Forelimb muscle (tissue), 1 donor: ENCODE data around the gene ABLIM2. TPM values are rescaled to one million over a fixed set of nuclear protein-coding genes. Genes with fewer than 3 reads are reported as not detected.
A peak's percentile ranks its signal among the peaks of the same experiment; 100 is the strongest.
"Not testable (repeated sequence)": the region's sequence is repeated elsewhere in the genome, so short reads cannot be mapped to it uniquely, and the experiment has no call there.

Experiments used
- DNase-seq: peaks from one replicate; pipeline ENCODE4 v3.0.0-alpha.2; 2013; ENCODE audit warnings: low read depth
- polyA plus RNA-seq: library from polyadenylated mRNA; unstranded; fragments of 120-200 nt; gene quantifications from one replicate; pipeline ENCODE4 v1.2.1, GENCODE V29; 2013; ENCODE audit not compliant: insufficient read length

Gene ABLIM2
- polyA plus RNA-seq, 1 donor = 17.0 TPM

DNA sequence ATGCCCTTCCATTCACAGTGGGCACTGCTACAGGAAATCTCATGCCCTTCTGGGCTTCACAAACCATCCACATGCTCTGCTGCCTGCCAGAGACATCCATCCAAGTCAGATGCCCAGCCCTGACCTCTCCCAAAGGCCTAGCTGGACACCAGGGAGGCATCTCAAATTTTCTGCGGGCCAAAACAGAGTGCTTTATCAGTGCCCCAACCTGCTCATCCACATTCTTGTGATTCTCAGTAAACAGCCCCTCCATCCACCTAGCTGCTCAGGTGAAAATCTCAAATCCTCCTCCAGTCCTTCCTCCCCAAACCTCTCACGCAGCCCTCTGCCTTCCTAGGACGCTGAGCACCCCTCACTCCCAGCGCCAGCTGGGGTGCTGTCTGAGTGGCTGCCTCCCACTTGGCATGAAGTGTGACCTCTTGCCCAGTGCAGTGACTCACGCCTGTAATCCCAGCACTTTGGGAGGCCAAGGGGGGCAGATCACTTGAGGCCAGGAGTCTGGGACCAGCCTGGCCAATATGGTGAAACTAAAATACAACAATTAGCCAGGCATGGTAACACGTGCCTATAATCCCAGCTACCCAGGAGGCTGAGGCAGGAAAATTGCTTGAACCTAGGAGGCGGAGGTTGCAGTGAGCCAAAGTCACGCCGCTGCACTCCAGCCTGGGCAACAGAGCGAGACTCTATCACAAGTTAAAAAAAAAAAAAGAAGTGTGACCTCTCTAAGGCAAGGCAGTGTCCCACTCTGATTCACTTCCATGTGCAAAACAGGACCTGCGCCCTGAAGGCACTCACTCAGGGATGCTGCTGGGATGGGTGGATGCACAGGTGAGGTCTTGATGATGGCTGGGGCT, 217.3 kb downstream of the ABLIM2 start:
- no peak for DNase-seq

DNA sequence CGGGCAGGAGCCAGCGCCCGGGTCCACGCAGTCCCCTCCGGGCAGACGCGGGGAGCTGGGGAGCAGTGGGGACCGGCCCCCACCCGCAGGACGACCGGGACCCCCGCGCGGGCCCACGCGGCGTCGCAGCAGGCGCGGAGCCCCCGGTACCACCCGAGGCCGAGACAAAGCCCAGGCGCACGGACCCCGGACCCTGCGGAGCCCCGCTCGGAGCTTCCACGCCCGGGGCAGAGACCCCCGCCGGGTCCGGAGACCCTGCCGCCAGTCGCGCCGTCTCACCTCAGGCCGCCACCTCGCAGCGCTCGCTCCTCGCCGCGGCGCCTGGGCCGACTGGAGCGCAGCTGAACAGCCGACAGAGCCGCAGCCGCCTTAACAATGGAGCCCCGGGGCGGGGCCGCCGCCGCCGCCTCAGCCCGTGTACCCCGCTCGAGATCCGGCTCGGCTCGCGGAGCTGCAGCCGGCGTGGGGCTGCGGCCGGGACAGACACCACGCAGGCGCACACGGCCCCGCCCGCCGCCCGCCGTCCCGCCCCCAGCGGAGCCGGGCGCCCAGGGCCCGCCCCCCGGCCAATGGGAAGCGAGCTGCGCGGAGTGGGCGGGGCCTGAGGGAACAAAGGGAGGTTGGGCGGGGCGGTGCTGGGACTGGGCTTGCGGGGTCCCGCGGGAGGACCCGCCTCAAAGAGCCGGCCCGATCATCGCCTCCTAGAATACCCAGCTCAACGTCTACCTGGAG, 219.1 kb downstream of the ABLIM2 start, which contains the start of gene AFAP1:
Gene AFAP1 (minus strand): TSS at position 485 of the 732 bp plus-strand sequence. CDS start 67,783 bp downstream, outside the sequence.
- peak; percentile 55 for DNase-seq

DNA sequence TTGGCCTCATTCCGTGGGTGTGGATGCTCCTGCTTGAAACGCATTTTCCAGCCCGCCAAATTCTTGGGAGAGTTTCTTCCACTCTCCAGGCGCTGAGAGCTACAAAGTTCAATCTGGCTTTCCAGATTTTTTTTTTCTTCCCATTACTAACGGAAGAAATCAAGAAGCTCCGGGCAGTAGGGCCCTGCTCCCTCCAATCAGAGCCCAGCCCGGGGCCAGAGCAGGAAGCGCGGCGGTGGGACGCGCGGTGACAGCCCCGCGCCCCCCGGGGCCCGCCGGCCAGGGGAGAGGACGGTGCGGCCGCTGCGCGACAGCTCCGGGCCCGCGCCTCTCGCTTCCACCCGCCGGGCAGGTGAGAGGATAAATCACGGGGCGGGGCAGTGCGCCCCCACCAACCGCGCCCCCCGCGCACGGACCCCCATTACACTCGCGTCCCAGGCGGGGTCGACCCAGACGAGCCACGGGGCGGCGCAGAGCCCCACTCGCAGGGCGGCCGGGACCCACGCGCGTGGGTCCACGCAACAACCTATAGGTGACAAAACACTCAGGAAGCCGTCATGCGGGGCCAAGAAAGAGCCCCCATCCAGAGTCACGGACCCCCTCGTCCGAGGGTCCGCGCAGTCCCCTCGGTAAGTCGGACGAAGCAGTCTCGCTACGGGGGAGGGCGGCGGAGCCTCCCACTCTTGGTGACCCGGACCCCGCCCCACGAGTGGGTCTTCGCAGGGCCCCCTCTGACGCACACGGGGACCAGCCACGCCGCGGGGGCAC, 219.8 kb downstream of the ABLIM2 start:
- no peak for DNase-seq

DNA sequence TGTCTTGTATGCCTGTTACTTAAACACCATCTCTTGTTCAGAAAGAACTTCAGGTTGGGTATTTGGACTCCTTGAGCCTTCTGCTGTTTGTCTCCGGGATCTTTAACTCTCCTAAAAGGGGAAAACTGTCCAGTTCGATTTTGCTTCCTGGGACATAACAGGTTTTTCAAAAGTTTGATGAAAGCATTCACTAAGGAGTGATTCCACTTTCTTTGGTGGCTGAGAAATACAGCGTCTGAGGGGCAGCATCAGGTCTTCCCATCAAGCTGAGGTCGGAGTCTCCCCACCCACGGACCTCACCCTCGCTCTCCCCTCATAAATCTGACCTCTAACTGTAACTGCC, 220.4 kb downstream of the ABLIM2 start:
- DNase-seq = no peak

DNA sequence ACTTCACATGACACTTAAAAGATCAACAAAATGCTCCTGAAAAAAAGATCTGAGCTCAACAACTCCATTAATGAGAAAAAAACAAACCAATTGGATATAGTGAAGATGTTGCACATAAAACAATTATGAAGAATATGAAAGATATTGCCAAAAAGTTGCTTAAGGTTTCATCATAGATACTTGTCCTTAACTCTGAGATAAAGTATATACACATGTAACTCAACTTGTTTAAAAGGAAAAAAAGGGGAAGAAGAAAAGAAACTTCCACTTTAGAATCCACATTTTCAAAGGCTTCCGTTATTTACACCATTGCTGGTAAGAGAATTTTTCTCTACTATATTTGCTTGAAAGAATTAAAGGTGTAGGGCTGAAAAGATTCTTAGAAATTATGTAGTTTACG, 221.6 kb downstream of the ABLIM2 start:
- no peak for DNase-seq

DNA sequence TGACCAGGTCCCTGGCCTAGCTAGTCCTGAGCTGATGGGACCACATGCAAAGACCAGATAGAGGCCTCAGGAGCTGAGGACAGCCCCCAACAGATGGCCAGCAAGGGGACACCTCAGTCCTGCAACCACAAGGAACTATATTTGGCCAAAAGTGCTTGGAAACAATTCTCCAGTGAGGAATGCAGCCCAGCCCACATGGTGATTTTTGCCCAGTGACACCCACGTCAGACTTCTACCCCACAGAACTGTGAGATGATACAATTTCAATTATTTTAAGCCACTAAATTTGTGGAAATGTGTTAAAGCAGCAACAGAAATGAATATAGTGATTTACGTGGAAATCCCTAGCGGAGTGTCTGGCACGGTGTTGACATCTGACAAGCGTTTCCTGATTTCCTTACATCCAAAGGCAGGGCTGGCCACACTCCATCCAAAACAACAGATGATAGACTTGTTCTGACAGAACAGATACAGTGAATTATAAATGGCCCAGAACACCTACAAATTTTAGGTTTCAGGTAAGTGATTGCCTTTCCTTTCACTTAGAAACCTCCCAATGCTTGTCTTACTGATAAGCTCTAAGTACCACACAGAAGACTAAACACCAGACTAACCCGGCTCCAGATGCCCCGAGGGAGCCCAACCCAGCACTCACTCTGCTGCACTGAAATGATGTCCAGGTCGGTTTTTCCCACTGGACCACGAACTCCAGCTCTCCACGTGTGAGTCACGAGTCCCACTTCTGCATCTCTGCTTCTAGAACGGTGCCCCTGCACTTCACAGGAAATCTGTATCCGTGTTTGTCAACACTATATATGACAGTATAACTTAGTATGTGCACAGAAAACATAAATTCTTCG, 224.7 kb downstream of the ABLIM2 start:
- DNase-seq = no peak

DNA sequence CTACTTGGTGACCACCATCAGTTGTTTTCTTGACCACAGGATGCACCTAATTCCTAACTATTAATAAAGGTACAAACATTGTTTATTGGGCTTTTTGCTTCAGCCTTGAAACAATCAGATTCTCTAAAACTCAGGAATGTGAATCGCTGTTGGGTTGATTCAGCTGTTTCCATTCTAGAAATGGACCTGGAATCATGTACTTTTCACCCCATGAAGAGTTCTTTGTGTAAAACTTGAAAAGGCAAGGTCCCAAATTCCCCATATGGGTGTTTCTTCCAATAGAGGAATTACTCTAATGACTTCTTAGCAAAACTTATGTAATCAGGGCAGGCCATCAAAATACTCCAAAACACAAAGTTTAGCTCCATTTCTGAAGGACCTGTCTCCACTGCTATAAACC, 226.3 kb downstream of the ABLIM2 start:
- DNase-seq = no peak

DNA sequence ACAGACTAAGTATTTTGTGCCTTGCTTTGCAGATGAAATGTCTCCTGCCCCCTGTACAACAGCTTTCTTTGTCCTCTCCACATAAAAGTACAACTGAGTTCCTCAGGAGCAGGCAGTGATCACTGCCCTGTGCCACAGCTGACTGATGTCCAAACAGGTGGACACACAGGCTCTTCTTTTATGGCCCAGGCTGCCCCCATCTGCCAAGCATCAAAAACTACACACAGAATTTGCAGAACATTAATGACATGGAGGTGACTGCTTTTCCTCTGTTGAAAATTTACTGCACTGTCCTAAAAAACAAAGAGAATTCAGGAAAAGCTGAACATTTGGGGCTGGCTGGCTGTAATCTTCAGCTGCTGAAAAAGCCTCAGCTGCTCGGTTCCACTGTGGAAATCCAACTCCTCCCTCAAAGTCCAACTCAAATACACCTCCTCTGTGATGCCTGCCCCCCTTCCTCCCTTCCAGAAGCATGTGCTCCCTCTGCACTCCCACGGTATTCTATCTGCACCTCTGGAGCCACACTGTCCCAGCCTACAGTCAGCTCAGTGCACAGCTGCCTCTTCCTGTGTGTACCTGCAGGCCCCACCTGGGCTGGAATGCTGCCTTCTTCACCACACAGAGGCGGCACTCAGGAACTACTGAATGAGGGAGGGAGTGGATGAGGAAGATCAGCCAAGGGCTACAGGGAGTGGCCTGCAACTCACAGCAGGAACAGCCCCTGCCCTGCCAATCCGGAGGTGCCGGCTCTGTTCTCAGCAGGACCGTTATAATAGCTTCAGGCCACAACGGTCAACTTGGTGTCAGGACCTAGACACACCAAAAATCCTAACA, 229.3 kb downstream of the ABLIM2 start:
- no peak for DNase-seq

DNA sequence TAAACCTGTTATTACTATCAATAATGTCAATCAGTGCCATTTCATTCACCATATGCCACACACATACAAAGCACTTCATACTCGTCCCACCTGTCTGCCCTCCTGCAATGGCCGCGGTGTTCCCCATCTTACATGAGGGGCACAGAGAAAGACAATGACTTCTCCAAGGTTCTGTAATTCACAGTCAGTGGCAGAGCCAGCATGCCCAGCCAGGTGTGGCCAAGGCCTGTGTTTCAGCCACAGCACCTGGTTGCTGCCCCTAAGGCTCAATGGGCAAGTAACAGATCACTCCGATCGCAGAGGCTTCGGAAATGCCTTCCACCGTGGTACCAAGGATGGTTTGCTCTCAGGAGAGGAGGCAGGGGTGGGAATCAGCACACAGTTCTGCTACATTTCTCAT, 229.9 kb downstream of the ABLIM2 start:
- DNase-seq = no peak

DNA sequence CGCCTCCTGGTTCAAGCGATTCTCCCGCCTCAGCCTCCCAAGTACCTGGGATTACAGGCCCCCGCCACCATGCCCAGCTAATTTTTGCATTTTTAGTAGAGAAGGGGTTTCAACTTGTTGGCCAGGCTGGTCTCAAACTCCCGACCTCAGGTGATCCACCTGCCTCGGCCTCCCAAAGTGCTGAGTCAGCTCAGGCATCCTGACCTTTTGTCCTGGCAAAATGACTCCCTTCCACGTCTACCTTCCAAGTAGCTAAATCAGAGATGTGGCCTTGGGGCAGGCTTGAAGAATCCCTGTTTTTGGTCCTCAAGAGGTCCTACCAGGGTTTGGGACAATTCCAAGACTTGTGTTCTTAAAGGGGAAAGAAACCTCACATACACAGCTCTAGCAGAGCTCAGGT, 231.8 kb downstream of the ABLIM2 start:
- DNase-seq = no peak

DNA sequence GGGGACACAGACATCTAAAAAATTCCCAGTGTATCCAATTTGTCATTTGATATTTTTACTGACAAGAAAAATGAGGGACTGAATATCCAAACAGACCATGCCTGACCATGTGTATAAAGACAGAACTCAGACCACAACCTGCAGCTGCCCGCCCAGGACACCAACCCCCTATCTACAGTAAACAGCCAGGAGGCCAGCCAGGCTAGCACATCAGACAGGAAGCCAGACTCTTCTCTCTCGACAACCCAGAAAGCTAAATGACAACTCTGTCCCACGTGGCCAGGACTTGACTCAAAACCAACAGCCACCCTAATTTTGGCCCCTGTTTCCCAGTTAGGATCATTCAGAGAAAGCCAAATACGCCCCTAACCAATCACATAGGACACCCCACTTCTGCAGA, 234.0 kb downstream of the ABLIM2 start:
- no peak for DNase-seq

DNA sequence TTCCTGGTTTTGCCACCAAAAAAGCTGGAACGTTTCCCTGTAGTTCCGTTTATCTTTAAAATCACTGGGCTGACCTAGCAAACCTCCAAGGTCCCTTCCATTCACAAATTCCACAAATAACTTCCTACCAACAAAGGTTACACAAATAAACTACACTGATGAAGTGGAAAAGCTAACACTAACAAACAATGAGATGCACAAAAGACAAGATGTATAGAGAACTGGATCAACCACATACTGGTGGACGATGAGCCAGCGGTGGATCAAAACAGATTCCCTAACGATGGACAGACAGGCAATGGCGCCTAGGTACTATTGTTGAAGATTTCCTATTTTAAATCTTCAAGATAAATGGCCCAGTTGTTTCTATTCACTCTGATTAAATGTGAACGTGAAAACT, 234.4 kb downstream of the ABLIM2 start:
- no peak for DNase-seq

DNA sequence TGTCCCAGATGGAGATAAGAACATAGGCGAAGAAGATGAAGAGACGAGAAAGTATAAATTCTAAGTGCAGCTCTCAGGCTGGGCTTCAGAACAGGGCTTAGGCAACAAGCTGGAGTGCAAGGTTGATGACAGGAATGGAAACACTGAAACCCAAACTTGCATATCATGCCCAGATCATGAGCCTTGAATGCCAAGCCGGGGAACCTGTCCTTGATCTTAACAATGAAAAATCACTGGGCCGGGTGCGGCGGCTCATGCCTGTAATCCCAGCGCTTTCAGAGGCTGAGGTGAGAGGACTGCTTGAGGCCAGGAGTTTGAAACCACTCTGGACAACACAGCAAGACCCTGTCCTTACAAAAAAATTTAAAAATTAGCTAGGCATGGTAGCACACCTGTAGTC, 236.1 kb downstream of the ABLIM2 start:
- DNase-seq = no peak

DNA sequence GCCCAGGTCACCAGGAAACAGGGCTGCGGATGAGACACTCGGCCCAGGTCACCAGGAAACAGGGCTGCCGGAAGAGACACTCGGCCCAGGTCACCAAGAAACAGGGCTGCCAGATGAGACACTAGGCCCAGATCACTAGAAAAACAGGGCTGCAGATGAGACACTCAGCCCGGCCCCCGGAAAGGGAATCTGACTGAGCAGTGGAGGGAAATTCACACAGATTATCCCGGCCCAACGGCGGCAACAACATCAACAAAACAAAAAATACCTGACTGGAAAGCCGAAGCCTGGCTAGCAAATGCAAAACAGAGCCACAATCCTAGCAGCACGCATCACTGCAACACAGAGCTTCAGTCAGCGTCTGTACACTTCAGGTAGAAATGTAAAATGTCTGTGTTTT, 239.6 kb downstream of the ABLIM2 start:
- DNase-seq = no peak

DNA sequence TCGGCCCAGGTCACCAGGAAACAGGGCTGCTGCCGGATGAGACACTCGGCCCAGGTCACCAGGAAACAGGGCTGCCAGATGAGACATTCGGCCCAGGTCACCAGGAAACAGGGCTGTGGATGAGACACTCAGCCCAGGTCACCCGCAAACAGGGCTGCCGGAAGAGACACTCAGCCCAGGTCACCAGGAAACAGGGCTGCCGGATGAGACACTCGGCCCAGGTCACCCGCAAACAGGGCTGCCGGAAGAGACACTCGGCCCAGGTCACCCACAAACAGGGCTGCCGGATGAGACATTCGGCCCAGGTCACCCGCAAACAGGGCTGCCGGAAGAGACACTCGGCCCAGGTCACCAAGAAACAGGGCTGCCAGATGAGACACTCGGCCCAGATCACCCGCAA, 240.4 kb downstream of the ABLIM2 start:
- DNase-seq = not testable (repeated sequence)

DNA sequence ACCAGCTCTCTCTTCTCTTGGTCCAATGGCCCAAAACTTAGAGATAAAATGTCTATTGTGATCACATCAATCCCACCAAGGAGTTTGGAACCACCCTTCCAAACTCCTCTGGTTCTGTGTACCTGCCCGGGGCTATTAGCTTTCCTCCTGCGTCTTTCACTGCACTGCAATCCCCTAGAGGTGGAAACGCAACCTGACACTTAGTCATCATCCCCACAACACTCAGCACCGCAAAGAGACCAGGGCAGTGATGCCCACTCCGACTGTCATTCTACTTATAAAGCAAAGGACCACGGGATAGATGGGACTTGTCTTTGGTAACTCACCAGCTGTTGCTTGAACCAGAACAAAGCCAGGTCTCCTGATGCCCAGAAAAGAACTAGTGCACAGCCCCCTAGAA, 240.9 kb downstream of the ABLIM2 start:
- no peak for DNase-seq

DNA sequence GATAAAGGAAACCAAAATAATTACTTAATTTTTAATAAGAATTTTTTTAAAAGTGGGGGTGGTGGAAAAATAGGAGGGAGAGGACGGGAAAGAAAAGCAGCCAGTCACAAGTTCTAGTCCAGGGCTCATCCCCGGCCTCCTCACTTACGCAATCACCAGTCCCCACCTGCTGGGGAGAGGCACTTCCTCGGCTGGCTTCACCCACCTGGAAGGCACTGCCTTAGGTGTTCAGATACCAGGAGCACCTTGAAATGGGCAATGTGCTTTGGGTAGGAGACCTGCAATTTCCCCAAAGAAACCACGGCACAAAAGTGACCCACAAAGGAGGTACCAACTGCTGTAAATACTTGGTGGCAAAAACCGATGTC, 242.8 kb downstream of the ABLIM2 start:
- DNase-seq = no peak
